H1 (cell line): ENCODE measurements around the gene NDUFAB1. TPM values are rescaled to one million over a fixed set of nuclear protein-coding genes. Genes with fewer than 3 reads are reported as not detected.

Experiments used
- CTCF ChIA-PET: fragments of 300-600 bp; sonication (Branson Sonifier 250); formaldehyde crosslinking; loops from one replicate; lab custom pipeline; 2021; ENCODE audit not compliant: partially characterized antibody; lab: Charles Lee
- POLR2A ChIA-PET: fragments of 300-600 bp; sonication (Branson Sonifier 250); formaldehyde crosslinking; loops from one replicate; lab custom pipeline; 2021; ENCODE audit warnings: inconsistent platforms; ENCODE audit not compliant: partially characterized antibody; lab: Charles Lee
- DNase-seq, 2 experiments: peaks; one replicate each; pipeline versions ENCODE4 v3.0.0 to v3.0.0-alpha.2; 2010 to 2022; ENCODE audit warnings: low spot score in 2 of 2, low read depth in 1 of 2, mixed read lengths in 1 of 2
- FAIRE-seq: peaks from 2 replicates; lab custom pipeline; 2011; peaks lifted over from hg19 to GRCh38; lab: Jason Lieb, UNC
- H2AFZ ChIP-seq: 2 replicates; pipeline ENCODE4 v1.8.1; 2012; ENCODE audit warnings: low read length, inconsistent platforms
- H2AK5ac ChIP-seq: 2 replicates; pipeline ENCODE4 v1.6.1; 2013; ENCODE audit warnings: low read depth, low read length
- H2BK120ac ChIP-seq: replicated peaks from 2 replicates; pipeline ENCODE3; 2013; ENCODE audit warnings: low read depth, low read length, inconsistent platforms
- H2BK12ac ChIP-seq: 2 replicates; pipeline ENCODE4 v1.6.1; 2013; ENCODE audit warnings: low read depth, low read length
- H2BK15ac ChIP-seq: 2 replicates; pipeline ENCODE4 v1.6.1; 2013; ENCODE audit warnings: low read length
- H2BK20ac ChIP-seq: 2 replicates; pipeline ENCODE4 v1.6.1; 2013; ENCODE audit warnings: low read length
- H2BK5ac ChIP-seq: 2 replicates; pipeline ENCODE4 v1.6.1; 2013; ENCODE audit warnings: low read depth, low read length
- H3K14ac ChIP-seq: 2 replicates; pipeline ENCODE4 v1.6.1; 2013; ENCODE audit warnings: inconsistent platforms; ENCODE audit not compliant: insufficient read length
- H3K18ac ChIP-seq: 2 replicates; pipeline ENCODE4 v1.6.1; 2013; ENCODE audit warnings: low read length; ENCODE audit errors: extremely low read depth
- H3K23ac ChIP-seq: 2 replicates; pipeline ENCODE4 v1.6.1; 2013; ENCODE audit warnings: inconsistent platforms; ENCODE audit not compliant: insufficient read length
- H3K23me2 ChIP-seq: 2 replicates; pipeline ENCODE4 v1.6.1; 2013; ENCODE audit warnings: low read depth, low read length
- H3K27ac ChIP-seq: 2 replicates; pipeline ENCODE4 v1.6.1; 2011; ENCODE audit warnings: low read depth, low read length, inconsistent platforms
- H3K27me3 ChIP-seq, 4 experiments: replicated peaks in 1 of 4; 1 replicate in 1 of 4; 2 replicates in 3 of 4; pipeline versions ENCODE4 v1.6.1 to v1.8.1; 2011 to 2013; ENCODE audit warnings: low read length in 3 of 4, mild to moderate bottlenecking in 3 of 4, inconsistent platforms in 2 of 4, mixed read lengths in 2 of 4, moderate library complexity in 1 of 4; ENCODE audit not compliant: control insufficient read depth in 3 of 4, insufficient read depth in 3 of 4; ENCODE audit errors: extremely low read depth in 1 of 4
- H3K36me3 ChIP-seq, 4 experiments: 2 replicates each; pipeline versions ENCODE4 v1.6.1 to v1.8.1; 2011 to 2013; ENCODE audit warnings: mild to moderate bottlenecking in 4 of 4, low read length in 3 of 4, moderate library complexity in 2 of 4, control low read depth in 1 of 4, inconsistent platforms in 1 of 4; ENCODE audit not compliant: insufficient read depth in 4 of 4, control insufficient read depth in 2 of 4
- H3K4ac ChIP-seq: replicated peaks from 2 replicates; pipeline ENCODE3; 2013; ENCODE audit warnings: low read length, low read depth, mixed read lengths, inconsistent platforms; ENCODE audit not compliant: insufficient read length
- H3K4me1 ChIP-seq, 4 experiments: replicated peaks in 1 of 4; 1 replicate in 1 of 4; 2 replicates in 3 of 4; pipeline versions ENCODE4 v1.6.1 to v1.8.1; 2011 to 2013; ENCODE audit warnings: low read length in 3 of 4, inconsistent platforms in 2 of 4, mixed read lengths in 1 of 4; ENCODE audit not compliant: insufficient read depth in 4 of 4, control insufficient read depth in 3 of 4
- H3K4me2 ChIP-seq, 2 experiments: 2 replicates each; pipeline versions ENCODE4 v1.6.1 to v1.8.1; 2011 to 2013; ENCODE audit warnings: low read depth in 2 of 2, low read length in 2 of 2, control low read depth in 1 of 2, inconsistent platforms in 1 of 2, mild to moderate bottlenecking in 1 of 2; ENCODE audit not compliant: insufficient read depth in 1 of 2
- H3K4me3 ChIP-seq, 4 experiments: fragments of 200-600, 300-600 bp in 1 of 4; sonication (generic), shearing (Covaris generic), sonication (Bioruptor Twin) in 1 of 4; 2 replicates each; pipeline versions ENCODE4 v1.5.1 to v1.8.1; 2011 to 2016; ENCODE audit warnings: low read length in 4 of 4, low read depth in 3 of 4, control low read depth in 2 of 4, inconsistent platforms in 2 of 4, mild to moderate bottlenecking in 2 of 4, mixed read lengths in 1 of 4, moderate library complexity in 1 of 4; ENCODE audit not compliant: insufficient read depth in 2 of 4; ENCODE audit errors: extremely low read depth in 1 of 4
- H3K56ac ChIP-seq: replicated peaks from 2 replicates; pipeline ENCODE3; 2013; ENCODE audit warnings: low read depth, mild to moderate bottlenecking, mixed read lengths, low read length, inconsistent platforms; ENCODE audit not compliant: insufficient read length
- H3K79me1 ChIP-seq: 2 replicates; pipeline ENCODE4 v1.6.1; 2013; ENCODE audit warnings: low read depth, low read length, control low read depth
- H3K79me2 ChIP-seq, 2 experiments: 2 replicates each; pipeline versions ENCODE4 v1.6.1 to v1.8.1; 2012 to 2013; ENCODE audit warnings: low read length in 2 of 2, mild to moderate bottlenecking in 2 of 2, inconsistent platforms in 1 of 2; ENCODE audit not compliant: insufficient read depth in 2 of 2, control insufficient read depth in 1 of 2
- H3K9ac ChIP-seq, 4 experiments: replicated peaks in 1 of 4; 1 replicate in 1 of 4; 2 replicates in 3 of 4; pipeline versions ENCODE4 v1.6.1 to v1.8.1; 2011 to 2013; ENCODE audit warnings: low read depth in 3 of 4, low read length in 3 of 4, control low read depth in 2 of 4, mild to moderate bottlenecking in 2 of 4, moderate library complexity in 2 of 4, inconsistent platforms in 1 of 4; ENCODE audit errors: extremely low read depth in 1 of 4
- H3K9me3 ChIP-seq, 2 experiments: 2 replicates each; pipeline versions ENCODE4 v1.6.1 to v1.8.1; 2012 to 2013; ENCODE audit warnings: mild to moderate bottlenecking in 2 of 2, moderate library complexity in 2 of 2, control low read depth in 1 of 2, inconsistent platforms in 1 of 2, low read depth in 1 of 2, low read length in 1 of 2, mixed read lengths in 1 of 2; ENCODE audit not compliant: insufficient read depth in 2 of 2
- H4K20me1 ChIP-seq, 2 experiments: replicated peaks in 1 of 2; 2 replicates each; pipeline versions ENCODE3 to v1.8.1; 2011 to 2013; ENCODE audit warnings: inconsistent platforms in 2 of 2, low read length in 2 of 2, mild to moderate bottlenecking in 1 of 2; ENCODE audit not compliant: insufficient read depth in 2 of 2, control insufficient read depth in 1 of 2
- H4K5ac ChIP-seq: 2 replicates; pipeline ENCODE4 v1.6.1; 2013; ENCODE audit warnings: low read length, low read depth, mixed read lengths, inconsistent platforms; ENCODE audit not compliant: insufficient read length
- H4K8ac ChIP-seq: 2 replicates; pipeline ENCODE4 v1.8.0; 2013; ENCODE audit warnings: mild to moderate bottlenecking, moderate library complexity, low read length, inconsistent platforms; ENCODE audit not compliant: insufficient read depth; ENCODE audit errors: extremely low read depth
- H4K91ac ChIP-seq: replicated peaks from 2 replicates; pipeline ENCODE3; 2013; ENCODE audit warnings: low read length, mixed read lengths, inconsistent platforms; ENCODE audit not compliant: insufficient read length
- CHD1 ChIP-seq: IDR thresholded peaks from 2 replicates; pipeline ENCODE4 v1.6.1; 2012; ENCODE audit warnings: low read depth, low read length, improper control_type of control experiment
- EGR1 ChIP-seq: IDR thresholded peaks from 2 replicates; pipeline ENCODE4 v1.6.1; 2011; ENCODE audit warnings: low read depth, low read length, borderline replicate concordance
- EP300 ChIP-seq, 2 experiments: IDR thresholded peaks; 1 replicate in 1 of 2; 2 replicates in 1 of 2; pipeline ENCODE4 v1.6.1; 2011 to 2012; ENCODE audit warnings: low read depth in 2 of 2, low read length in 2 of 2, mild to moderate bottlenecking in 2 of 2, borderline replicate concordance in 1 of 2, inconsistent platforms in 1 of 2, moderate library complexity in 1 of 2
- RAD21 ChIP-seq, 2 experiments: IDR thresholded peaks in 1 of 2; conservative IDR thresholded peaks in 1 of 2; 2 replicates each; pipeline ENCODE4 v1.6.1; 2011; ENCODE audit warnings: low read depth in 2 of 2, low read length in 2 of 2, improper control_type of control experiment in 1 of 2, inconsistent platforms in 1 of 2, mild to moderate bottlenecking in 1 of 2, moderate library complexity in 1 of 2
- RBBP5 ChIP-seq: IDR thresholded peaks from 2 replicates; pipeline ENCODE4 v1.7.1; 2012; ENCODE audit warnings: low read depth, mild to moderate bottlenecking, inconsistent platforms, low read length, moderate library complexity, borderline replicate concordance
- RXRA ChIP-seq: IDR thresholded peaks from 2 replicates; pipeline ENCODE4 v1.6.1; 2011; ENCODE audit warnings: low read depth, mild to moderate bottlenecking, low read length, moderate library complexity; ENCODE audit not compliant: insufficient read depth
- SAP30 ChIP-seq: fragments of 300-600 bp; sonication (generic); IDR thresholded peaks from 2 replicates; pipeline ENCODE4 v1.7.1; 2012; ENCODE audit warnings: low read length, moderate library complexity, mild to moderate bottlenecking, inconsistent platforms; ENCODE audit not compliant: insufficient read depth, insufficient replicate concordance
- SIX5 ChIP-seq: IDR thresholded peaks from 2 replicates; pipeline ENCODE4 v1.6.1; 2011; ENCODE audit warnings: mild to moderate bottlenecking, low read depth, low read length
- USF2 ChIP-seq: IDR thresholded peaks from 2 replicates; pipeline ENCODE4 v1.6.1; 2011; ENCODE audit warnings: low read length, improper control_type of control experiment
- WGBS, 2 experiments: shearing (Covaris generic) in 1 of 2; methylation state at CpG; one replicate each; pipeline versions ENCODE4 v1.1.6 to v1.1.7; 2013 to 2015; ENCODE audit warnings: low lambda C conversion rate in 2 of 2, mixed read lengths in 2 of 2, inconsistent platforms in 1 of 2, low coverage in 1 of 2, missing lambda C conversion rate in 1 of 2; ENCODE audit not compliant: insufficient replicate concordance in 2 of 2, insufficient coverage in 1 of 2, insufficient read length in 1 of 2; ENCODE audit errors: extremely low coverage in 1 of 2, missing lambda C conversion rate in 1 of 2; 5-methylcytosine and 5-hydroxymethylcytosine counted together
- polyA plus RNA-seq, 7 experiments: library from polyadenylated mRNA; depleted of rRNA in 3 of 7; stranded (reverse) in 5 of 7; unstranded in 2 of 7; fragments of >200 nt in 5 of 7; fragments of 200-250 nt in 2 of 7; gene quantifications; 1 replicate in 5 of 7; 2 replicates in 1 of 7; 4 replicates in 1 of 7; pipeline versions ENCODE4 v1.2.1 to v1.2.3, GENCODE V29; 2011 to 2013; ENCODE audit warnings: missing spikeins in 2 of 7, mixed read lengths in 2 of 7
- total RNA-seq: library from RNA; stranded (reverse); fragmentation: NEBNext Ultra II Directional; extraction: Animal tissue kit (Norgen Biotek cat#: 25700); gene quantifications from 2 replicates; pipeline ENCODE4 v1.2.1, GENCODE V29; 2021

NDUFAB1 gene
- total and polyA plus RNA-seq, 2 of the 8 experiments (the other 6 are each of a cell fraction or from before 2014, with no cell fraction given) = 135 to 294 TPM

- Histone ChIP-seq H3K56ac (no peak overlapping the region), H3K4me1 (no peaks in the 10 kb centered on the region), H3K36me3 (peaks cover 15 to 73% (median 40%) of the 10 kb centered on the region in 4 experiments; a peak in 7 of 8 replicates), H4K91ac (no peak overlapping the region), H3K4me3 (no peak overlapping the region), H3K79me1 (peaks cover 4% of the 10 kb centered on the region; the same call in 1 of the 2 replicates), H2BK5ac (no peak overlapping the region), H3K27ac (no peak overlapping the region), H3K9me3 (no peaks in the 10 kb centered on the region), H3K4me2 (no peak overlapping the region), H2AK5ac (no peak overlapping the region), H4K8ac (no peak overlapping the region), H3K23ac (no peak overlapping the region), H2BK12ac (no peak overlapping the region), H4K20me1 (peaks cover 5 to 13% of the 10 kb centered on the region in 2 experiments), H4K5ac (no peak overlapping the region), H3K18ac (no peak overlapping the region), H3K23me2 (no peaks in the 10 kb centered on the region), H3K4ac (no peak overlapping the region), H3K27me3 (no peaks in the 10 kb centered on the region), H3K14ac (no peak overlapping the region), H3K9ac (no peak overlapping the region), H3K79me2 (peaks cover 0 to 21% of the 10 kb centered on the region in 2 experiments; a peak in 2 of 4 replicates), H2BK120ac (no peak overlapping the region), H2AFZ (no peak overlapping the region), H2BK20ac (no peak overlapping the region), H2BK15ac (no peak overlapping the region)
- 94% methylated on average over 13 of the region's 14 CpGs; no CpG with 5 or more reads in 1 of the 2 experiments for WGBS, 2 experiments
- CTCF ChIA-PET = interaction anchor here (0.7 to 1.0 kb wide), 2 partner anchors 12 to 83 kb away, joined by 3 to 4 read pairs; partner anchors contain the start of gene NDUFAB1
- FAIRE-seq = no peak
- no peak for DNase-seq
- POLR2A ChIA-PET = interaction anchor here (0.6 to 0.9 kb wide), 3 partner anchors 76 to 223 kb away, joined by 3 to 5 read pairs (median 3); no protein-coding TSS in a partner anchor
- no peak for TF ChIP-seq EGR1
- no peak for TF ChIP-seq CHD1
- no peak for TF ChIP-seq SAP30
- no peak for TF ChIP-seq SIX5
- TF ChIP-seq RAD21 (IDR thresholded peaks at IDR 0.05 in 1 of 2, conservative IDR thresholded peaks at IDR 0.05 in 1 of 2; ENCODE audit: low read depth in 2 of 2, low read length in 2 of 2) = no peak
- no peak for TF ChIP-seq RBBP5
- TF ChIP-seq RXRA = no peak
- TF ChIP-seq USF2 = no peak
- no peak for TF ChIP-seq EP300 (IDR thresholded peaks at IDR 0.05; ENCODE audit: borderline replicate concordance in 1 of 2, low read depth in 2 of 2, low read length in 2 of 2)
These were observed 11.7 kb downstream of the NDUFAB1 start for GRCh38 chr16:23584186-23585076.
